OCI-LY7 (cell line): Measurements from ENCODE around the gene CHST5. TPM values are rescaled to one million over a fixed set of nuclear protein-coding genes. Genes with fewer than 3 reads are reported as not detected.

Source experiments
- BruUV-seq: library from RNA; stranded (reverse); fragments of 400-500 nt; replicated peaks from 2 replicates; lab custom pipeline; 2021; lab: Mats Ljungman, UMichigan
- CTCF ChIA-PET: fragments of 300-600 bp; sonication (Branson Sonifier 250); formaldehyde crosslinking; loops from one replicate; lab custom pipeline; 2022; ENCODE audit warnings: antibody characterized with exemption; ENCODE audit not compliant: unreplicated experiment; lab: Charles Lee
- POLR2A ChIA-PET: fragments of 300-600 bp; sonication (Branson Sonifier 250); formaldehyde crosslinking; loops from one replicate; lab custom pipeline; 2022; ENCODE audit warnings: antibody characterized with exemption; lab: Charles Lee
- DNase-seq: peaks from one replicate; pipeline ENCODE4 v3.0.0-alpha.2; 2015; ENCODE audit warnings: low spot score
- H2AFZ ChIP-seq: fragments of 200-600 bp; sonication (generic), shearing (Covaris generic); 2 replicates; pipeline ENCODE4 v1.6.1; 2014; ENCODE audit warnings: mild to moderate bottlenecking, antibody characterized with exemption, low read length, moderate library complexity
- H3K27ac ChIP-seq: fragments of 200-600 bp; sonication (generic); 2 replicates; pipeline ENCODE4 v1.5.1; 2014; ENCODE audit warnings: mixed run types, low read depth, mild to moderate bottlenecking, moderate library complexity, low read length, inconsistent platforms; ENCODE audit not compliant: poor library complexity, severe bottlenecking
- H3K36me3 ChIP-seq: fragments of 200-600 bp; sonication (generic); 2 replicates; pipeline ENCODE4 v1.6.1; 2014; ENCODE audit warnings: mild to moderate bottlenecking, antibody characterized with exemption, low read length, moderate library complexity, mixed read lengths; ENCODE audit not compliant: insufficient read depth
- H3K4me1 ChIP-seq: fragments of 200-600 bp; sonication (generic); 2 replicates; pipeline ENCODE4 v1.5.1; 2014; ENCODE audit warnings: mild to moderate bottlenecking, low read length; ENCODE audit not compliant: insufficient read depth, poor library complexity, severe bottlenecking
- H3K4me2 ChIP-seq: fragments of 200-600 bp; sonication (generic); 2 replicates; pipeline ENCODE4 v1.6.1; 2014; ENCODE audit warnings: mild to moderate bottlenecking, low read length
- H3K4me3 ChIP-seq: fragments of 200-600 bp; sonication (generic); 2 replicates; pipeline ENCODE4 v1.5.1; 2014; ENCODE audit warnings: mild to moderate bottlenecking, low read depth, low read length; ENCODE audit not compliant: poor library complexity, severe bottlenecking
- H3K79me2 ChIP-seq: fragments of 200-600 bp; sonication (generic); 2 replicates; pipeline ENCODE4 v1.6.1; 2016; ENCODE audit warnings: low read depth, mild to moderate bottlenecking, low read length, moderate library complexity, mixed read lengths; ENCODE audit not compliant: insufficient read depth
- H3K9me2 ChIP-seq: fragments of 200-600 bp; sonication (generic); 2 replicates; pipeline ENCODE4 v1.6.1; 2016; ENCODE audit warnings: mild to moderate bottlenecking, low read length, mixed read lengths; ENCODE audit not compliant: insufficient read depth
- H3K9me3 ChIP-seq: fragments of 200-600 bp; sonication (generic); 2 replicates; pipeline ENCODE4 v1.6.1; 2014; ENCODE audit warnings: mild to moderate bottlenecking, mixed run types, low read length, mixed read lengths
- H4K20me1 ChIP-seq: fragments of 200-600 bp; sonication (generic); 2 replicates; pipeline ENCODE4 v1.6.1; 2014; ENCODE audit warnings: mild to moderate bottlenecking, antibody characterized with exemption, low read length, moderate library complexity, mixed read lengths; ENCODE audit not compliant: insufficient read depth
- EZH2phosphoT487 ChIP-seq: fragments of 200-600 bp; sonication (generic); IDR thresholded peaks from 2 replicates; pipeline ENCODE4 v1.6.1; 2018; ENCODE audit warnings: low read depth, borderline replicate concordance, mild to moderate bottlenecking, mixed run types, antibody characterized with exemption, low read length, moderate library complexity, mixed read lengths
- intact Hi-C: fragments of 100-400 bp; cut with micrococcal nuclease; formaldehyde crosslinking; loops from one replicate; pipeline ENCODE4 v1.10.0; 2022; ENCODE audit not compliant: unreplicated experiment
- total RNA-seq, 2 experiments: library from RNA; depleted of rRNA in 1 of 2; stranded (reverse); fragments of >200 nt in 1 of 2; shearing (Covaris generic) in 1 of 2; gene quantifications; 2 replicates each; pipeline ENCODE4 v1.2.3, GENCODE V29; 2014 to 2022
- TF ChIP-seq, protein P1 (sequence below): fragments of 200-600 bp; sonication (generic); conservative IDR thresholded peaks from 2 replicates; pipeline ENCODE4 v1.5.1; 2014; ENCODE audit warnings: mild to moderate bottlenecking, antibody characterized with exemption, low read length, moderate library complexity, mixed read lengths

The CHST5 gene
- total RNA-seq, 2 experiments from 2014 or later = 0.10 to 0.19 TPM

GRCh38 chr16:75565640-75566039 is 29.7 kb upstream of the CHST5 start:
- Histone ChIP-seq H3K79me2 (peaks cover 16% of the 10 kb centered on the region), H2AFZ (peak overlapping the region; percentile 85), H3K4me2 (peak overlapping the region; percentile 99), H4K20me1 (peaks cover 11% of the 10 kb centered on the region; the same call in 1 of the 2 replicates), H3K27ac (peak overlapping the region; percentile 49), H3K9me2 (no peaks in the 10 kb centered on the region), H3K4me3 (peak overlapping the region; percentile 96), H3K36me3 (peaks cover 30% of the 10 kb centered on the region), H3K9me3 (no peaks in the 10 kb centered on the region), H3K4me1 (peaks cover 51% of the 10 kb centered on the region)
- ChIA-PET CTCF (interaction anchor here (0.9 to 1.9 kb wide), 2 partner anchors 9 to 49 kb away, joined by 4 to 8 read pairs; partner anchors contain the start of gene TMEM231), POLR2A (interaction anchor here (0.7 to 5.1 kb wide), 8 partner anchors 9 to 82 kb away, joined by 3 to 35 read pairs (median 6); partner anchors contain the start of genes ADAT1, KARS1, TERF2IP and TMEM231)
- intact Hi-C loops = loop anchor here (1.0 to 2.0 kb wide), 3 partner anchors 9 to 133 kb away; partner anchors contain the start of genes CFDP1, TMEM170A and TMEM231
- TF ChIP-seq, protein P1, sequence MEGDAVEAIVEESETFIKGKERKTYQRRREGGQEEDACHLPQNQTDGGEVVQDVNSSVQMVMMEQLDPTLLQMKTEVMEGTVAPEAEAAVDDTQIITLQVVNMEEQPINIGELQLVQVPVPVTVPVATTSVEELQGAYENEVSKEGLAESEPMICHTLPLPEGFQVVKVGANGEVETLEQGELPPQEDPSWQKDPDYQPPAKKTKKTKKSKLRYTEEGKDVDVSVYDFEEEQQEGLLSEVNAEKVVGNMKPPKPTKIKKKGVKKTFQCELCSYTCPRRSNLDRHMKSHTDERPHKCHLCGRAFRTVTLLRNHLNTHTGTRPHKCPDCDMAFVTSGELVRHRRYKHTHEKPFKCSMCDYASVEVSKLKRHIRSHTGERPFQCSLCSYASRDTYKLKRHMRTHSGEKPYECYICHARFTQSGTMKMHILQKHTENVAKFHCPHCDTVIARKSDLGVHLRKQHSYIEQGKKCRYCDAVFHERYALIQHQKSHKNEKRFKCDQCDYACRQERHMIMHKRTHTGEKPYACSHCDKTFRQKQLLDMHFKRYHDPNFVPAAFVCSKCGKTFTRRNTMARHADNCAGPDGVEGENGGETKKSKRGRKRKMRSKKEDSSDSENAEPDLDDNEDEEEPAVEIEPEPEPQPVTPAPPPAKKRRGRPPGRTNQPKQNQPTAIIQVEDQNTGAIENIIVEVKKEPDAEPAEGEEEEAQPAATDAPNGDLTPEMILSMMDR = no peak
- no peak for TF ChIP-seq EZH2phosphoT487
- BruUV-seq = no TSS peak
- no peak for DNase-seq

DNA sequence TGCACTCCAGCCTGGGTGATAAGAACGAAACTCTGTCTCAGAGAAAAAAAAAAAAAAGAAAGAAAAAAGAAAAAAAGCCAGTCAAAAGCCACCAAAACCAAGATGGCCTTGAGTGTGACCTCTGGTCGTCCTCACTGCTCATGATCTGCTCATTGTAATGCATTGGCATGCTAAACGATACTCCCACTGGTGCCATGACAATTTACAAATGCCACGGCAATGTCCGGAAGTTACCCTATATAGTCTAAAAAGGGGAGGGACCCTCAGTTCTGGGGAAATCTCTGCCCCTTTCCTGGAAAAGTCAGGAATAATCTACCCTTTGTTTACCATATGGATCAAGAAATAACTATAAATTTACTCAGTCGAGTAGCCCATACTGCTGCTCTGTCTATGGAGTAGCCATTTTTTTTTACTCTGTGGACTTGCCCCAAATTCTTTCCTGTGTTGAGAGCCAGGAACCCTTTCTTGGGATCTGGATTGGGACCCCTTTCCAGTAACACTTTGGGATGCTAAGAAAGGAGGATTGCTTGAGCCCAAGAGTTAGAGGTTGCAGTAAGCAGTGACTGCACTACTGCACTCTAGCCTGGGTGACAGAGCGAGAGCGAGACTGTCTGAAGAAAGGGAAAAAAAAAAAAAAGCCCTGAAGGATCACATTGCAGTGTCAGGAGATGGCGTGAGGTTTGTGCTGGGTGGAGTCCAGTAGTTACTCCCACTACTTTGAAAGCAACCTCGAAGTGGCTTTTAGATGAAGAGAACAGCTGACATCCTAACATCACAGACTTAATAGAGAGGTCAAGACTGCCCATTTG is 23.9 kb upstream of the CHST5 start:
- no peaks in the 10 kb centered on the region for H4K20me1 ChIP-seq
- ChIA-PET POLR2A (interaction anchor here (0.6 kb wide), 1 partner anchor 890 kb away, joined by 3 read pairs; no protein-coding TSS in a partner anchor), CTCF (no interaction called here)
- no peak overlapping the region for H3K4me3 ChIP-seq
- H3K79me2 ChIP-seq = 0 out of 2 replicates have a peak, but pooled peaks cover 2% of the 10 kb centered on the region
- TF ChIP-seq, protein P1 = no peak
- no peak for TF ChIP-seq EZH2phosphoT487
- H3K9me2 ChIP-seq = no peaks in the 10 kb centered on the region
- no TSS peak for BruUV-seq
- peaks cover 12% of the 10 kb centered on the region for H3K4me1 ChIP-seq
- H3K9me3 ChIP-seq = no peaks in the 10 kb centered on the region
- H3K36me3 ChIP-seq = no peaks in the 10 kb centered on the region
- no peak overlapping the region for H2AFZ ChIP-seq
- H3K27ac ChIP-seq = no peak overlapping the region
- intact Hi-C loops = no loop called here
- H3K4me2 ChIP-seq = no peak overlapping the region
- no peak for DNase-seq
